ENCODE results near the gene IMP4.

DNA sequence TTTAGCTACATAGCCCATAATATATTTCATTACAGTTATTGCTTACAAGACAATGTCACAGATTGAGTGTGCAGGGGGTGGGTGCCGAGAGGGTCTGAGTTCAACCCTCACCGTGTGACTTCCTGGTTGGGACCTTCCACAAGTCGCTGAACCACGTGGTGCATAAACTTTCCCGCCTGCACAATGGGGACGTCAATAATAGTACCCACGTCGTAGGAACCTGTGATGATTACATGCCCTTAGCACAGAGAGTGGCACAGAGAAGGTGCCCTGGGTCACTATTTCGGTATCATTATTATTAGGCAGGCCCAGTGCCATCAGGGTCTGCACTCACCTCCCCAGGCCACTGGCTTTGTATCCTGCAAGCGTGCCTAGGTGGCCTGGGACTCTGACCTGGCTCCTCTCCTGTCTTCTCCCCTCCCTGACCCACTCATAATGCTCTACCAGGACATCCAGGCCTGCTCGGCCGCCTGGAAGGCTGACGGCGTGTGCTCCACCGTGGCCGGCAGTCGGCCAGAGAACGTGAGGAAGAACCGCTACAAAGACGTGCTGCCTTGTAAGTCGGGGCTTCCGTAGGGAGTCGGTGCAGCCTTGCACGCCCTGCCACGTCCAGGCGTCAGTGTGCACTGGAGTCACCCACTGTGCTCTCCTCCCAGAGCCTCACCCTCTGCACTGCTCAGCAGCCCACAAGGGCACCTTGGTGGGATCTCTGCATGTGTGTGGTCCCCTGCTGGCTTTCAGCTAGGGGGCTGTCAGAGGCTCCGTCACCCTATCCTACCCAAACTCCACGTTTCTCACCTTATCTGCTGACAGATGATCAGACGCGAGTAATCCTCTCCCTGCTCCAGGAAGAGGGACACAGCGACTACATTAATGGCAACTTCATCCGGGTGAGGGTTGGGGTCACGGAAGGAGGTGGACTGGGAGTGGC, 16.0 kb downstream of the IMP4 start:
- TF ChIP-seq, protein P1, sequence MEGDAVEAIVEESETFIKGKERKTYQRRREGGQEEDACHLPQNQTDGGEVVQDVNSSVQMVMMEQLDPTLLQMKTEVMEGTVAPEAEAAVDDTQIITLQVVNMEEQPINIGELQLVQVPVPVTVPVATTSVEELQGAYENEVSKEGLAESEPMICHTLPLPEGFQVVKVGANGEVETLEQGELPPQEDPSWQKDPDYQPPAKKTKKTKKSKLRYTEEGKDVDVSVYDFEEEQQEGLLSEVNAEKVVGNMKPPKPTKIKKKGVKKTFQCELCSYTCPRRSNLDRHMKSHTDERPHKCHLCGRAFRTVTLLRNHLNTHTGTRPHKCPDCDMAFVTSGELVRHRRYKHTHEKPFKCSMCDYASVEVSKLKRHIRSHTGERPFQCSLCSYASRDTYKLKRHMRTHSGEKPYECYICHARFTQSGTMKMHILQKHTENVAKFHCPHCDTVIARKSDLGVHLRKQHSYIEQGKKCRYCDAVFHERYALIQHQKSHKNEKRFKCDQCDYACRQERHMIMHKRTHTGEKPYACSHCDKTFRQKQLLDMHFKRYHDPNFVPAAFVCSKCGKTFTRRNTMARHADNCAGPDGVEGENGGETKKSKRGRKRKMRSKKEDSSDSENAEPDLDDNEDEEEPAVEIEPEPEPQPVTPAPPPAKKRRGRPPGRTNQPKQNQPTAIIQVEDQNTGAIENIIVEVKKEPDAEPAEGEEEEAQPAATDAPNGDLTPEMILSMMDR (IDR thresholded peaks at IDR 0.05) = no peak
- no peak for TF ChIP-seq POLR2A (IDR thresholded peaks at IDR 0.05)
